NK-92 (cell line): ENCODE results near the gene NRXN3.
"Not testable (repeated sequence)": the region's sequence is repeated elsewhere in the genome, so short reads cannot be mapped to it uniquely, and the experiment has no call there.

ENCODE experiments used
- DNase-seq: peaks from one replicate; lab custom pipeline; 2025; ENCODE audit not compliant: unreplicated experiment; lab: John Stamatoyannopoulos, UW

NRXN3 gene

DNA sequence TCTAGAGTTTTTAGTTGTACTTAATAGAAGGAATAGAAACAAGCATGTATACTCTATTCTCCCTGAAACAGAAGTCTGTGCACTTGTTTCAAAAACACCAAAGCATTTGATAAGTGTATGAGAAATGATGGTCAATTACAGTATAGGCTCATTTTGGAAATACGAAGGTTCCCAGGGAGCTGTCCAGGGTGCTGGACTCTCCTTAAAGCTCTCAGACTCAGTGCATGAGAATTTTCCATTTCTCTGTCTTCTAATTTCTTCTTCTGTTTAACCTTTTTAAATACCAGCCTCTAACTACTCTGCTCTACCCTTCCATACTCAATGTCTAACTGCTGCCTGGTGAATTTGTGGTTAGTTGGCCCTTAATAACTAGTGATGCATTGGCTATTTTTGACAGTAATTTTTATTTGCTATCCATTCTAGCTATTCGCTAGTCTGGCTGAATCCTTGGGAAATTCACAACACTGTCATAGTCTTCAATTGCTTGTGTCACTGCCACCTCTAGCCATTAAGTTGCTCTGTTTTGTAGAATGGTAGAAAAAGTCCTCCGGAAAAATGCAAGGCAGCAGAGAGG, 229.2 kb downstream of the NRXN3 start:
- no peak for DNase-seq

GRCh38 chr14:78401866-78402265, 231.7 kb downstream of the NRXN3 start:
- DNase-seq: no peak

DNA sequence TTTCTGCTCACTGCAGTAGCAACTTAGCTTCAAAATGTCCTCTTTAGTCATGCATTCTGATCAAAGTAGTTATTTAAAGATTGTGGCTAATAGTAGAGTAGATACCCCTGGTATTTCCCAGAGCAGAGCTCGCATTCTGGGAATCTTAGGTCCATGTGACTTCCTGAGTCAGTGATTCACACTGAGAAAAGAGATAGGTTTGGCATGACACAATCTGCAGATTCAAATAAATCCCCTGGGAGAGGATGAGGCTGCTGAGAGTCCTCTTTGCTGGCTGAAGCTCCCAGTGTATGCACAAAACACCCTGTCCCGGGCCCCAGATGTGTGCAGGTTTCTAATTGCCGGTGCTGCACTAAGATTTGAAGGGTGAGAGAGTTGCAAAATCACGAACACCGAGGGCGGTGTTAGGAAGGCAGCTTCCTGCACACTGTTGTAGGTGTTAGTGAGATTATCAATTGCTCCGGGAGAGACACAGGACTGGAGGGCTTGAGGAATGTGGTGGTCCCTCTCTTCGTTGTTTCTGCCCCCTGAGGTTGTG, 233.2 kb downstream of the NRXN3 start:
- no peak for DNase-seq

- no peak for DNase-seq
Measured at GRCh38 chr14:78405079-78405856, 235.1 kb downstream of the NRXN3 start.

GRCh38 chr14:78412475-78412874, 242.3 kb downstream of the NRXN3 start:
- DNase-seq: no peak

DNA sequence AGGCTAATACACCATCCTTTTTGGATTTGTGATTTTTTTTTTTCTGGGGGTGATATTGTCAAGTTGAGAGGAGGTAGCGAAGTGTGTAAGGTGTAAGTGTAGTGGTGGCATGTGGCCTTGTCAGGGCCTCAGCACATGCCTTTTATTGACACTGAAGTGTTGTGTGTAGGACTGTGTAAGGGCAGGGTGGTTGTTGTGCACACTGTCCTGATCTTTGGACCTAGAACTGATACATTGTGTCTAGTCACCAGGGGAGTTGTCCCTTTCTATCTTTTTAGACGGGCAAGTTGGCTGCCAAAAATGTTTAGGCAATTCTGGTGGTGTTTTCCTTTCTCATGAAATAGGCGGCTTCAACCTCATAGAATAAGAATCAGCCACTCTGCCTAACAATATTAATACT, 244.0 kb downstream of the NRXN3 start:
- DNase-seq: no peak

- no peak for DNase-seq
Measured at GRCh38 chr14:78417532-78417931, 247.4 kb downstream of the NRXN3 start.

DNA sequence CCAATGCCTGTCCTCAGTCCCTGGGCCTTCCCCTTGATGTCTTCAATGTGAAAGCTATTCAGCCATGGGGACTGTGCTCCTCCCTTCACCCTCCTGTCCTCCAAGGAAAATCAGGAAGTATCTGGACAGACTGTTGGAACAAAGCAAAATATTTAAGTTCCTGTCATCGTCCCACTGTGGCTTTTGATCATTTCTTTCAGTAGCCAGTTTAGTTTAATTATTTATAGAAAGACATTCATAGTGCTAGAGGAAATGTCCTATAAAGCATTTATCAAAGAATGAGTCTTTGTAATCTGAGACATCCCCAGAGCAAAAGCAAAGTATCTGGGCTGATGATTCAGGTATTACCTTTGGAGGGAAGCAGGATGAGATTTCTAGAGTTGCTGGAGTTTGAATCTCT, 254.1 kb downstream of the NRXN3 start:
- no peak for DNase-seq

- DNase-seq: no peak
Measured at GRCh38 chr14:78425330-78425729, 255.2 kb downstream of the NRXN3 start.

DNA sequence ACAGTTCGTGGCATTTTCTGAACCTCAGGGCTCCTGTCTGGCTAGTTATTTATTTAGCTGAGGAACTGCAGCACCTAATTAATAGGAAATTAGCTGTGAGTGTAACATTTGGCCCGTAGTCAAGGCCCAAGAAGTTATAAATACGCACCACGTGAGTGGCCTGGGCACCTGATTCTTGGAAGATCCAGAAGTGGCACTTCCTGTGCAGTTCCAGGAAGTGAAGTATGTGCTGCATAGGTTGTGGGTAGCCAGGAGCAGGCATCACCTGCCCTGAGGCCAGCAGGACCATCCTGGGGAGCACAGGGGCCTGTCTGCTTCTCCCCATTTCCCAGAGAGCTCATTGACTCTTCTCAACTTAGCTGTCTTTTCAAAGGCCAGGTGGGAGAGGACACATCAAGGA, 255.6 kb downstream of the NRXN3 start:
- no peak for DNase-seq

- DNase-seq: no peak
Measured at GRCh38 chr14:78432046-78432445, 261.9 kb downstream of the NRXN3 start.

DNA sequence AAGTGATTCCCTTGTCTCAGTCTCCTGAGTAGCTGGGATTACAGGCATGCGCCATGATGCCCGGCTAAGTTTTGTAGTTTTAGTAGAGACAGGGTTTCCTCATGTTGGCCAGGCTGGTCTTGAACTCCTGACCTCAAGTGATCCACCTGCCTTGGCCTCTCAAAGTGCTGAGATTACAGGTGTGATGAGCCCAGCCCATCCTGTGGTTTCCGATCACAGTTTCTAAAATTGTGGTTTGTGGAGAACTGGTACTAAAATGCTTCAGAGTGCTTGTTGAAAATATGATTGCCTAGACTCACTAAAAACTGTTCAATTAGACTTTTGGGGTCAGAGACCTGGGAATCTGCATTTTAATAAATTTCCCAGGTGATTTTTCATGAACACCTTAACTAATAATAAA, 267.3 kb downstream of the NRXN3 start:
- not testable (repeated sequence) for DNase-seq

- DNase-seq: no peak
Measured at GRCh38 chr14:78440356-78440894, 270.3 kb downstream of the NRXN3 start.

- no peak for DNase-seq
Measured at GRCh38 chr14:78443834-78444233, 273.7 kb downstream of the NRXN3 start.

- DNase-seq: no peak
Measured at GRCh38 chr14:78445275-78445674, 275.1 kb downstream of the NRXN3 start.

DNA sequence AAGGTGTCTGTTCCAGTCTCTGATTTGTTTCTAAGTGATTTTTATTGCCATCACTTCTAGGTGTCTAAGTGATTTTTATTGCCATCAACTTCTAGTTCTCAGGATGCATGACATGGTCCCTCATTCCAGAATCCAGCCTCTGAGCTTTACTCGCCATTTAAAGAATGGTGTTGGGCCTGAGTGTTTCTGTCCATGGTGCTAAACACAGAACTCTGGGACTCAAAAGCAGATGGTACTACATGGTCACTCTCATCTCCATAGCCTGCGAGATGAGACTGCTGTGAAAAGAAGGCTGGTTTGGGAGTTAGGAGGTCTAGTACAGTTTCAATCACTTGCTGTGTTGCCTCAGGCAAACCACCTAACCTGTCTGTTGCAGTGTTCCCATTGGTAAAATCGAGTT, 276.6 kb downstream of the NRXN3 start:
- no peak for DNase-seq

DNA sequence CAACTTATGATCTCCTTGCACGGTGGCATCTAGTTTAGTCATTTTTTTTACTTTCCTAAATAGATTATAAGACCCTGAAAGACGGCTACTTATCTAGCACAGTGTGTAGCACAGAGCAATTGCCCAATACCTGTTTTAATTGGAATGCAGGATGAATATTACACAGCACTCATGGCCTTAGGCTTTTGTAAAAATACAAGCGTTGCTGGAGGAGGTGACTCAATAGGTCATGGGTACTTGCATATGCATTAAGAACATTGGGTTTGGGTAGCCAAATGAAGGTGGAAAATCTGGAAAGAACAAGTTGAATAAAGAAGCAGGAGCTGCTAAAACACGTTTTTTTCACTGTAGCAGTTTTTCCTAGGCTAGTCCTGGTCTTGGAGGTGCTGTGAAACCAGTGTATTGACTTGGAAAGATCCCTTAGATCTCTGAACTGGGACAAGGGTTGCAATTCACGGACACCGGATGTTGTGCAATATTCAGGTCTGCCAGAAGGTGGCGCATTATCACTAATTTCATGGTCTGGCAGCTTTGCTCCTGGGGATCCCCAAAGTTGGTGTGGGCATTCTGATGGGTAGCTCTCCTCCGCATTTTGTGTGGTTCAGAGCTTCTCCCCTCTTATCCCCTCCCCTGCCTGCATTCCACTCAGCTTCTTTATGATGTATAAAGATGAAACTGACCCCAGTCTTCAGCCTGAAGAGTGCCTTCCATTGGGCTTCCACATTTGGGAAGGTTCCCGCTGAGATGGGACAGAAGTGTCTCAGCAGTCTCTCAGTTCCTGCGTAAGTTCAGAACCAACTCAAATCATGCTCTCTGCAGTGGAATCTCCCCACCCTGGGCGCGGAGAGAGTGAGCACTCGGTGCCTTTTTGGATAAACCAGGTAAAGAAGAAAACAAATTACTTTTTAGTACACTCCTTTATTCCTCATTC, 278.3 kb downstream of the NRXN3 start:
- no peak for DNase-seq

GRCh38 chr14:78450669-78451318, 280.6 kb downstream of the NRXN3 start:
- no peak for DNase-seq

- DNase-seq: no peak
Measured at GRCh38 chr14:78451319-78451695, 281.1 kb downstream of the NRXN3 start.

- no peak for DNase-seq
Measured at GRCh38 chr14:78455896-78456435, 285.8 kb downstream of the NRXN3 start.

- DNase-seq: no peak
Measured at GRCh38 chr14:78469947-78470346, 299.8 kb downstream of the NRXN3 start.
